ENCODE data around the gene THADA. TPM values are rescaled to one million over a fixed set of nuclear protein-coding genes. Genes with fewer than 3 reads are reported as not detected.

The THADA gene
- polyA plus RNA-seq, 1 donor (not counting 4 experiments of a cell fraction or from before 2014, with no cell fraction given): 22.6 TPM

DNA sequence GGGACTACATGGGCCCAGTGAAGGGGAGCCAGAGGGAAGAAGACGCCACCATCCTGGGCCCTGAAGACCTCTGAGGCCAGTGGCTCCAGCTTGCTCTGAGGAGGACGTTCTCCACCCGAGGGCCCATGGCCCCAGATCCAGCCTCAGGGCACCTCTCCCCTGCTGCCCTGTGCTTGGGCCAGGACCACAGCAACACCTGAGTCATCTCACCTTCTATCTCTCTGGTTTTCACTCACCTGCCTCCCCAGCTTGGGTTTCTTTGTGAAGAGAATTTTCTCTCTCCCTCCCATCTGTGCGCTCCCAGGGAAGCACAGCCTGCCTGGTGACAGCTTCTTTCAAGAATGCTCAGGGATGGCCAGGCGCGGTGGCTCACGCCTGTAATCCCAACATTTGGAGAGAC, 389.2 kb downstream of the THADA start:
- no peaks in the 10 kb centered on the region for H3K27me3 ChIP-seq (ENCODE audit: control insufficient read depth, extremely low read depth, insufficient read depth, low read length)
- dilution Hi-C loops (cut with MboI; ENCODE audit: extremely low pct_ligation_motif_present, low sequenced_read_pairs): no loop called here
- no peaks in the 10 kb centered on the region for H3K79me2 ChIP-seq (ENCODE audit: control insufficient read depth, insufficient read depth, low read length)
- FAIRE-seq: no peak
- H2AFZ ChIP-seq (ENCODE audit: control insufficient read depth, low read length): no peak overlapping the region
- H3K9me3 ChIP-seq (ENCODE audit: control insufficient read depth, low read depth, low read length): no peaks in the 10 kb centered on the region
- H3K4me3 ChIP-seq (ENCODE audit: control insufficient read depth in 2 of 3, extremely low read depth in 1 of 3, insufficient read depth in 2 of 3, low read depth in 1 of 3, low read length in 3 of 3): no peak overlapping the region
- H3K4me1 ChIP-seq (ENCODE audit: control insufficient read depth, extremely low read depth, insufficient read depth, low read length): peaks cover 9% of the 10 kb centered on the region
- no peaks in the 10 kb centered on the region for H3K9me1 ChIP-seq (ENCODE audit: control insufficient read depth, extremely low read depth, insufficient read depth, low read length)
- no peaks in the 10 kb centered on the region for H4K20me1 ChIP-seq (ENCODE audit: control insufficient read depth, extremely low read depth, insufficient read depth, low read length)
- no peaks in the 10 kb centered on the region for H3K36me3 ChIP-seq (ENCODE audit: control insufficient read depth in 2 of 2, extremely low read depth in 1 of 2, insufficient read depth in 2 of 2, low read length in 2 of 2)
- no peak overlapping the region for H3K9ac ChIP-seq (ENCODE audit: control insufficient read depth, extremely low read depth, insufficient read depth, low read length)
- H3K27ac ChIP-seq (ENCODE audit: control insufficient read depth, insufficient read depth, low read length): no peak overlapping the region
- TF ChIP-seq, protein P1, sequence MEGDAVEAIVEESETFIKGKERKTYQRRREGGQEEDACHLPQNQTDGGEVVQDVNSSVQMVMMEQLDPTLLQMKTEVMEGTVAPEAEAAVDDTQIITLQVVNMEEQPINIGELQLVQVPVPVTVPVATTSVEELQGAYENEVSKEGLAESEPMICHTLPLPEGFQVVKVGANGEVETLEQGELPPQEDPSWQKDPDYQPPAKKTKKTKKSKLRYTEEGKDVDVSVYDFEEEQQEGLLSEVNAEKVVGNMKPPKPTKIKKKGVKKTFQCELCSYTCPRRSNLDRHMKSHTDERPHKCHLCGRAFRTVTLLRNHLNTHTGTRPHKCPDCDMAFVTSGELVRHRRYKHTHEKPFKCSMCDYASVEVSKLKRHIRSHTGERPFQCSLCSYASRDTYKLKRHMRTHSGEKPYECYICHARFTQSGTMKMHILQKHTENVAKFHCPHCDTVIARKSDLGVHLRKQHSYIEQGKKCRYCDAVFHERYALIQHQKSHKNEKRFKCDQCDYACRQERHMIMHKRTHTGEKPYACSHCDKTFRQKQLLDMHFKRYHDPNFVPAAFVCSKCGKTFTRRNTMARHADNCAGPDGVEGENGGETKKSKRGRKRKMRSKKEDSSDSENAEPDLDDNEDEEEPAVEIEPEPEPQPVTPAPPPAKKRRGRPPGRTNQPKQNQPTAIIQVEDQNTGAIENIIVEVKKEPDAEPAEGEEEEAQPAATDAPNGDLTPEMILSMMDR (optimal IDR thresholded peaks at IDR 0.05 in 1 of 3, IDR thresholded peaks at IDR 0.05 in 1 of 3, conservative IDR thresholded peaks at IDR 0.05 in 1 of 3; ENCODE audit: extremely low read depth in 1 of 3, insufficient read depth in 2 of 3, low read length in 3 of 3): no peak
- no peak for TF ChIP-seq EZH2 (IDR thresholded peaks at IDR 0.05; ENCODE audit: low read length)
- DNase-seq (ENCODE audit: low read depth, low spot score): no peak
- no peak overlapping the region for H3K4me2 ChIP-seq (ENCODE audit: control insufficient read depth, extremely low read depth, insufficient read depth, low read depth, low read length)

GRCh38 chr2:43203373-43203772, 392.5 kb downstream of the THADA start:
- no peaks in the 10 kb centered on the region for H4K20me1 ChIP-seq (ENCODE audit: control insufficient read depth, extremely low read depth, insufficient read depth, low read length)
- no peaks in the 10 kb centered on the region for H3K9me3 ChIP-seq (ENCODE audit: control insufficient read depth, low read depth, low read length)
- no peaks in the 10 kb centered on the region for H3K27me3 ChIP-seq (ENCODE audit: control insufficient read depth, extremely low read depth, insufficient read depth, low read length)
- H3K27ac ChIP-seq (ENCODE audit: control insufficient read depth, insufficient read depth, low read length): no peak overlapping the region
- H2AFZ ChIP-seq (ENCODE audit: control insufficient read depth, low read length): no peak overlapping the region
- no peaks in the 10 kb centered on the region for H3K9me1 ChIP-seq (ENCODE audit: control insufficient read depth, extremely low read depth, insufficient read depth, low read length)
- H3K36me3 ChIP-seq (ENCODE audit: control insufficient read depth in 2 of 2, extremely low read depth in 1 of 2, insufficient read depth in 2 of 2, low read length in 2 of 2): no peaks in the 10 kb centered on the region
- TF ChIP-seq EZH2 (IDR thresholded peaks at IDR 0.05; ENCODE audit: low read length): no peak
- TF ChIP-seq, protein P1 (optimal IDR thresholded peaks at IDR 0.05 in 1 of 3, IDR thresholded peaks at IDR 0.05 in 1 of 3, conservative IDR thresholded peaks at IDR 0.05 in 1 of 3; ENCODE audit: extremely low read depth in 1 of 3, insufficient read depth in 2 of 3, low read length in 3 of 3): no peak
- FAIRE-seq (no peak), DNase-seq (ENCODE audit: low read depth, low spot score) (no peak)
- H3K4me1 ChIP-seq (ENCODE audit: control insufficient read depth, extremely low read depth, insufficient read depth, low read length): peaks cover 11% of the 10 kb centered on the region
- dilution Hi-C loops (cut with MboI; ENCODE audit: extremely low pct_ligation_motif_present, low sequenced_read_pairs): no loop called here
- H3K4me3 ChIP-seq (ENCODE audit: control insufficient read depth in 2 of 3, extremely low read depth in 1 of 3, insufficient read depth in 2 of 3, low read depth in 1 of 3, low read length in 3 of 3): no peak overlapping the region
- H3K9ac ChIP-seq (ENCODE audit: control insufficient read depth, extremely low read depth, insufficient read depth, low read length): no peak overlapping the region
- H3K79me2 ChIP-seq (ENCODE audit: control insufficient read depth, insufficient read depth, low read length): no peaks in the 10 kb centered on the region
- no peak overlapping the region for H3K4me2 ChIP-seq (ENCODE audit: control insufficient read depth, extremely low read depth, insufficient read depth, low read depth, low read length)

Measured in keratinocyte (primary cell).